NCI-H187 (cell line): ENCODE data around the gene HNRNPA1.
"Not testable (repeated sequence)": the region's sequence is repeated elsewhere in the genome, so short reads cannot be mapped to it uniquely, and the experiment has no call there.

Experiments
- DNase-seq, 2 experiments: peaks; one replicate each; lab custom pipeline; 2025; lab: John Stamatoyannopoulos, UW

HNRNPA1 gene

DNA sequence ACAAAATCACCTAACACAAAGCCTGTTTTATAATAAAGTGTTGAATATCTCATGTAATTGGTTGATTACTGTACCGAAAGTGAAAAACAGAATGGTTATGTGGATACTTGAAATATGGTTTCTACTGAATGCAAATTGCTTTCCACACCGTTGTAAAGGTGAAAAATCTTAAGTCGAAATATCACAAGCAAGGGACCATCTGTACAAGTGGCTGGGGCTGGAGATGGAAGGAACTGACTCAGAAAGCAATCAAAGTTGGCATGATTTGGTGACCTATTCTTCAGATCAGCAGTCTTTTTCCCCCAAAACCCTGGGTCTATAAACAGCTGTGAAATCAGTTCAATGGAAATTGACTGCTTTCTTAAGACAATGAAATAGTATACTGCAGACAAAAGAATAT lies 4.2 kb upstream of the HNRNPA1 start:
- DNase-seq: no peak

DNA sequence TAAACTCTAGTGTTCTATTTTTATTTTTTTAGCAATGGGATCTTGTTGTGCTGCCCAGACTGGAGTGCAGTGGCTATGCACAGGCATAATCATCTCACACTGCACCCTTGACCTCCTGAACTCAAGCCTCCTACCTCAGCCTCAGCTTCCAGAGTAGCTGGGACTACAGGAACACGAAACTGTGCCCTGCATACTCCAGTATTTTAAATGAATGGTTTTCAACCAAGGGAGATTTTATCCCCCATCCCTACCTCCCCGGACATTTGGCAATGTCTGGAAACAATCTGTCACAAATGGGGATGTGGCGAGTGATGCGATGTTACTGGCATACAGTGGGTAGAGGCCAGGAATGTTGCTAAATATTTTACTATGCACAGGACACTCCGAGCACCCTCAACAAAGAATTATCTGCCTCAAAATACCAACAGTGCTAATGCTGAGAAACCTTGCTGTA lies 2.7 kb upstream of the HNRNPA1 start:
- no peak for DNase-seq

DNA sequence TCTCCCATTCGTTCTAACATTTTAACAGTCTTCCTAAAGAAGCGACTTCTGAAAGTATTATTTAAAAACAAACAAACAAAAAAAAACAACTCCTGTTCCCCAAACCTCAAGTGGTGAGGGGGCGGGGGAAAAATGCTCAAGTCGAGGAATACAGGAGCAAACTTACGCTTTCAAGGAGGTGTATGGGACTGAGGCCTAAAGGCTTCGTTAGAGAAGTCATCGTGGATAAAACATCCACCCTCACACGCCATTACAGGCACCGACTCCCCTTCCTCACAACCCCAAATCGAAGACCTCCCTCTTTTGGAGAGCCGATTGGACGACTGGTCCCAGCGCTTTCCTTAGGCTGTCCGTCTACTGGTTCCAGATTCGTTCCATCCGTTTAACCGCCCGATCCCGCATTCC lies 1.3 kb upstream of the HNRNPA1 start:
- no peak for DNase-seq

- peak; percentile 99 to 100 for DNase-seq
These were observed 676 bp upstream of the HNRNPA1 start, which contains the start of gene CBX5 for GRCh38 chr12:54279632-54280467. Gene CBX5, minus strand, starts transcription at chr12:54280122. Its CDS starts 22,472 bp downstream, at chr12:54257650.

DNA sequence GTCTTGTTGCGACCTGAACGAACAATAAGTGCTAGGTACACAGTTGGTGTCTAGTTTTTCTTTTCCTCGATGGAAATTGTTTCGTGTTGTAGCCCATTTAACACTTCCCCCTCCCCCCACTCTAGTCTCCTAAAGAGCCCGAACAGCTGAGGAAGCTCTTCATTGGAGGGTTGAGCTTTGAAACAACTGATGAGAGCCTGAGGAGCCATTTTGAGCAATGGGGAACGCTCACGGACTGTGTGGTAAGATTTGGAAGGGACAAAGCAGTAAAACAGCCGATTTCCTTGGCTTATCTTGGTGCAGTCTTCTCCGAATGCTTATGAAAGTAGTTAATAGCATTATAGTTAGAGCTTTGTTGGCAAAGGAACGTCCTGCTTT lies 724 bp downstream of the HNRNPA1 start:
- DNase-seq: not testable (repeated sequence)

DNA sequence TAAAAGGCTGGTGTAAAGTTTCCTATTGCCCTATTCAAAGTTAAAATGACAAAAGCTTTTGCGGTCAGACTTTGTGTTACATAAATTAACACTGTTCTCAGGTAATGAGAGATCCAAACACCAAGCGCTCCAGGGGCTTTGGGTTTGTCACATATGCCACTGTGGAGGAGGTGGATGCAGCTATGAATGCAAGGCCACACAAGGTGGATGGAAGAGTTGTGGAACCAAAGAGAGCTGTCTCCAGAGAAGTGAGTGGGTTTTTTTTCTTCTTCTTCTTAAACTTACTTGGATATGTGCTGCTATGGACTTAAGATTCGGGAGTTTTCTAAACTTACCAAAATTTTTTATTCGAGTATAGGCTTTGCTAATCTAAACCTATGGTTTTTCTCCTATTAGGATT lies 1.2 kb downstream of the HNRNPA1 start:
- not testable (repeated sequence) for DNase-seq

- no peak for DNase-seq
These were observed 2.5 kb downstream of the HNRNPA1 start for GRCh38 chr12:54282949-54283593.

- DNase-seq: not testable (repeated sequence)
These were observed 3.7 kb downstream of the HNRNPA1 start for GRCh38 chr12:54284070-54284780.

GRCh38 chr12:54285150-54286041 lies 4.9 kb downstream of the HNRNPA1 start:
- DNase-seq: no peak

- peak in 1 of 2 experiments; percentile 17 for DNase-seq
These were observed 5.8 kb downstream of the HNRNPA1 start for GRCh38 chr12:54286042-54287030.

- no peak for DNase-seq
These were observed 7.0 kb downstream of the HNRNPA1 start for GRCh38 chr12:54287261-54288157.

DNA sequence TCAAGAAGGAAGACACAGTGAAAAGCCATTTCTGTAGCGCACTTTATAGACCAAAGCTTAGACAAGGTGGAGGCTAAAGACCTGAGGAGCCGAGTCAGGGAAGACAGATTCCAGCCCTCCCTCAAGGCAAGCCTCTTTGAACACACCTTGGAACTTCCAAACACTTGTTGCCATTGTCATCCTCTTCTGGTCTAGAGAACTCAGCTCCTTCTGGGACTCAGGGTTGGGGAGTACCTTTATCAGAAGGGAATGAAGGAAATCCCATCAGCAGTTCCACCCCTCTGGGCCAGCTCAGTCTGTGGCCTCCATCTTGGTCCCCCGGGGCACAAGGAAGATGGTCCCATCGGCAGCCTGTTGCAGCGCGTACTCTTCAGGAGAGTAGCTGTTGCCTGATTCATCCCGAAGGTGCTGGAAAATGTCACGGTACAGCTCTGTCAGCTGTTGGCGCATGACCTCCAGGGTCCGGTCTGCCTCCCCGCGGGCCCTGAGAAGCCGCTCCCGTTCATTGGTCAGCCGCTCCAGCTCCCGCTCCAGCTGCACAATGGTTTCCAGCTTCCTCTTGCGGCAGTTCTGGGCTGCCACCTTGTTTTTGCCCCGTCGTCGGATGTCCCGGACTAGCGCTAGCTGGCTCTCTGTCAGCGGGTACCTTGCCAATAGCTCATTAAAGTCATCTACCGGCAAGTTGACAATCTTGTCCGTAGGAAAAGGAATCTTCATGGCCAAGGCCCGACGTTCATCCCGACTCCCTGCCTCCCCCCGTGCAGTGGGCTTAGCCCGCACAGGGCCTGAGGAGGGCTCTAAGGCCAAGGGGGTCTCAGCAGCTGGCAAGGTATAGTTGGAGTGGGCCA lies 11.8 kb downstream of the HNRNPA1 start:
- DNase-seq: no peak

DNA sequence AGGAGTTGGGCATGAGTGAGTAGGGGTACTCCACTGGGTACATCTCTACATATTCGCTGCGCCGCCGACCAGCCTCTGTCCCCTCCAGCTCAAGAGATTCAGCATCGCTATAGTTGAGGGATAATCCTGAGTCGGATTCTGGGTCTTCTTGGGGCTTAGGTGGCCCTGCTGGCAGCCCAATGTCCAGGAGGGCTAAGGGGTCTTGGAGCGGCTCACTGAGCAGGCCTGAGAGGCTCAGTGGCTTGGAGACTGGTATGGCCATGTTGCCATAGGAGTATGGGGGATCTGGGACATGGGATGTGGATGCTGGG lies 12.4 kb downstream of the HNRNPA1 start:
- DNase-seq: no peak

GRCh38 chr12:54294152-54294952 lies 13.8 kb downstream of the HNRNPA1 start:
- DNase-seq: peak; percentile 13 to 17

- DNase-seq: no peak
These were observed 14.5 kb downstream of the HNRNPA1 start for GRCh38 chr12:54294953-54295566.

DNA sequence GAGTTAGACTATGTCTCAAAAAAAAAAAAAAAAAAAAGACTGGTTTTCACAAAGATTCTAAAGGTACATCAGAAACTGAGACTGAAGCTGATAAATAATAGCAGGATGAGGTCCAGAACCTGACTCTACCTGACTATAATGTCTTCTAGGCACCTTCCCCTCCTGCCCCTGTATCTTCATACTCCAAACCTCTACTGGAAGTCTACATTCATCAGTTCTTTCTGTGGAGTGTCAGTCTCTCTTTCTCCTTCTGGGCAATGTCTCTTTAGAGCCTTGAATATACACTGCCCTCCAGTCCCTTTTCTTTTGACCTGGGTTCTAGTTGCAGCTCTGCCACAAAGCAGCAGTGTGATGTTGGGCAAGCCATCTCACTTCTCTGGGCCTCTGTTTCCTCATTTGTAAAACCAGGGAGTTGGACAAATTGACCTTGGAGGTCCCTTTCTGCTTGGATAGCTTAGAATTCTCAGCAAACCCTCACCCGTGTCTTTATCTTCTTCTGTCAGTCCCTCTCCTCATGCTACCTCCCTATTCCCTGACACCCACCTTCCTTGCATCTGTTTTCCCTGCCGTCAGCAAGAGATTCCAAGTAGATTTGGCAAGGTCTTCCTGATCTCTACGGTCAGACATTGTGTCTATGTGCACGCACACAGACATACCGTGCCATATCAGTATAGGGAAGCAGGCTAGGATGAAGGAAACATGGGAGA lies 16.0 kb downstream of the HNRNPA1 start:
- DNase-seq: no peak

DNA sequence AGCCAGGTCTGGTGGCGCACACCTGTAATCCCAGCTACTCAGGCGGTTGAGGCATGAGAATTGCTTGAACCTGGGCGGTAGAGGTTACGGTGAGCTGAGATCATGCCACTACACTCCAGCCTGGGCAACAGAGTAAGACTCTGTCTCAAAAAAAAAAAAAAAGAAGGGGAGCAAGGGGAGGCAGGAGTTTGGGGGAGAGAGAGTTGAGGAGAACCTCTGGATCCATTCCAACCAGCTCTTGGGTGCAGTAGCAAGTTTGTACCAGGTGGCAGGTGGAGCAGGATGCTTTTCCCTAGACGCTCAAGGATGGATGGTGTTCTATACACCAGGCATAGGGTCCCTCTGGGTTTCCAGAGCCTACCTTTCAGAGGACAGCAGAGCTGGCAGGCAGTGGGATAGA lies 18.4 kb downstream of the HNRNPA1 start:
- DNase-seq: no peak
